ENCODE data around the gene HOXB3. TPM values are rescaled to one million over a fixed set of nuclear protein-coding genes. Genes with fewer than 3 reads are reported as not detected.

Gene HOXB3
- total and polyA plus RNA-seq, 2 of the 13 experiments (the other 11 are each of a cell fraction or from before 2014, with no cell fraction given), result not detected

GRCh38 chr17:48636177-48637018 lies 46.4 kb upstream of the HOXB3 start (continued):
- TF ChIP-seq HOXA5 (CRISPR knock-in tag; IDR thresholded peaks at IDR 0.05), result peak; percentile 83
- peak; percentile 60; the same call in 1 of the 2 replicates for TF ChIP-seq ZNF501 (CRISPR knock-in tag; IDR thresholded peaks at IDR 0.05)
- peak; percentile 86; the same call in 1 of the 2 replicates for TF ChIP-seq NFKB2 (CRISPR knock-in tag; IDR thresholded peaks at IDR 0.05; ENCODE audit: borderline replicate concordance)
- TF ChIP-seq ZNF691 (CRISPR knock-in tag; IDR thresholded peaks at IDR 0.05; ENCODE audit: borderline replicate concordance, low read depth), result peak; percentile 64; the same call in 1 of the 2 replicates
- TF ChIP-seq GABPB1 (CRISPR knock-in tag; IDR thresholded peaks at IDR 0.05), result peak; percentile 76
- TF ChIP-seq ZNF251 (CRISPR knock-in tag; IDR thresholded peaks at IDR 0.05), result no peak
- TF ChIP-seq ZFP91 (CRISPR knock-in tag; IDR thresholded peaks at IDR 0.05; ENCODE audit: borderline replicate concordance), result peak; percentile 68
- 0 out of 2 replicates have a peak, but pooled peaks have one; percentile 27 for TF ChIP-seq SAP130 (CRISPR knock-in tag; IDR thresholded peaks at IDR 0.05; ENCODE audit: low read depth)
- TF ChIP-seq PITX1 (CRISPR knock-in tag; IDR thresholded peaks at IDR 0.05), result peak; percentile 48; the same call in 1 of the 2 replicates
- TF ChIP-seq ARNT2 (CRISPR knock-in tag; IDR thresholded peaks at IDR 0.05; ENCODE audit: low read depth), result 0 out of 2 replicates have a peak, but pooled peaks have one; percentile 41
- peak; percentile 72 for TF ChIP-seq YEATS4 (CRISPR knock-in tag; IDR thresholded peaks at IDR 0.05; ENCODE audit: borderline replicate concordance)
- TF ChIP-seq KAT8 (CRISPR knock-in tag; IDR thresholded peaks at IDR 0.05), result 0 out of 2 replicates have a peak, but pooled peaks have one; percentile 29
- no peak for TF ChIP-seq CEBPG (CRISPR knock-in tag; IDR thresholded peaks at IDR 0.05)
- peak; percentile 56; the same call in 1 of the 2 replicates for TF ChIP-seq ZNF580 (CRISPR knock-in tag; IDR thresholded peaks at IDR 0.05; ENCODE audit: borderline replicate concordance, low read depth)
- 0 out of 2 replicates have a peak, but pooled peaks have one; percentile 28 for TF ChIP-seq ZFP62 (CRISPR knock-in tag; IDR thresholded peaks at IDR 0.05)
- peak; percentile 55; the same call in 1 of the 2 replicates for TF ChIP-seq MYPOP (CRISPR knock-in tag; IDR thresholded peaks at IDR 0.05)
- TF ChIP-seq FOXA3 (CRISPR knock-in tag; IDR thresholded peaks at IDR 0.05), result peak; percentile 39; the same call in 1 of the 2 replicates
- 0 out of 2 replicates have a peak, but pooled peaks have one; percentile 37 for TF ChIP-seq HDAC1 (CRISPR knock-in tag; IDR thresholded peaks at IDR 0.05)
- no peak for TF ChIP-seq TOPORS (CRISPR knock-in tag; IDR thresholded peaks at IDR 0.05)
- peak; percentile 87 for TF ChIP-seq ZNF574 (CRISPR knock-in tag; IDR thresholded peaks at IDR 0.05)
- no peak for TF ChIP-seq SMARCC2 (IDR thresholded peaks at IDR 0.05)
- 0 out of 2 replicates have a peak, but pooled peaks have one; percentile 20 for TF ChIP-seq MAZ (IDR thresholded peaks at IDR 0.05; ENCODE audit: borderline replicate concordance, low read depth, low read length)
- 0 out of 2 replicates have a peak, but pooled peaks have one; percentile 25 for TF ChIP-seq MAZ (CRISPR knock-in tag; IDR thresholded peaks at IDR 0.05; ENCODE audit: low read depth)
